Daoy (cell line): ENCODE results near the gene GABARAPL2. TPM values are rescaled to one million over a fixed set of nuclear protein-coding genes. Genes with fewer than 3 reads are reported as not detected.

Source experiments
- total RNA-seq: library from RNA; depleted of rRNA; stranded (reverse); fragments of >200 nt; shearing (Covaris generic); gene quantifications from 2 replicates; pipeline ENCODE4 v1.2.3, GENCODE V29; 2014; rRNA removed

The GABARAPL2 gene
- total RNA-seq, 1 experiment from 2014 or later = 26.6 TPM

Other genes starting within 250 kb of the GABARAPL2 start
- 40.6 and 41.9 TPM in 2 replicates for gene CFDP1, start 132.9 kb upstream of the GABARAPL2 start, total RNA-seq
- gene TMEM170A, start 101.7 kb upstream of the GABARAPL2 start, total RNA-seq = 13.1 and 29.1 TPM in 2 replicates
- gene CHST6, start 70.9 kb upstream of the GABARAPL2 start, total RNA-seq = 0.30 and 0.51 TPM in 2 replicates
- 0.30 TPM in 1 of 2 replicates, not detected in the other for gene CHST5, start 30.3 kb upstream of the GABARAPL2 start, total RNA-seq
- 7.6 and 7.7 TPM in 2 replicates for gene TMEM231, start 10.1 kb upstream of the GABARAPL2 start, total RNA-seq
- gene ADAT1, start 56.9 kb downstream of the GABARAPL2 start, total RNA-seq = 65.3 and 72.7 TPM in 2 replicates
- gene KARS1, start 81.3 kb downstream of the GABARAPL2 start, total RNA-seq = 198 and 234 TPM in 2 replicates
- 60.2 and 70.8 TPM in 2 replicates for gene TERF2IP, start 81.4 kb downstream of the GABARAPL2 start, total RNA-seq
- gene CPHXL2, start 110.6 kb downstream of the GABARAPL2 start, total RNA-seq = not detected in 2 replicates
- not detected in 2 replicates for gene DUXB, start 135.1 kb downstream of the GABARAPL2 start, total RNA-seq
- gene CPHXL, start 160.1 kb downstream of the GABARAPL2 start, total RNA-seq = not detected in 2 replicates